ENCODE data around the gene UNG.
"Not testable (repeated sequence)": the region's sequence is repeated elsewhere in the genome, so short reads cannot be mapped to it uniquely, and the experiment has no call there.

The UNG gene

GRCh38 chr12:109120557-109120956 lies 23.2 kb downstream of the UNG start:
- DNase-seq (ENCODE audit: extremely low read depth in 1 of 2, low read depth in 1 of 2): no peak

- DNase-seq (ENCODE audit: extremely low read depth in 1 of 2, low read depth in 1 of 2): no peak
Measured at GRCh38 chr12:109121346-109121880, 24.0 kb downstream of the UNG start.

- DNase-seq (ENCODE audit: extremely low read depth in 1 of 2, low read depth in 1 of 2): no peak
Measured at GRCh38 chr12:109124878-109125648, 27.7 kb downstream of the UNG start.

GRCh38 chr12:109125791-109126190 lies 28.4 kb downstream of the UNG start:
- DNase-seq (ENCODE audit: extremely low read depth in 1 of 2, low read depth in 1 of 2): no peak

- no peak for DNase-seq (ENCODE audit: extremely low read depth in 1 of 2, low read depth in 1 of 2)
Measured at GRCh38 chr12:109126784-109127183, 29.4 kb downstream of the UNG start.

- DNase-seq (ENCODE audit: extremely low read depth in 1 of 2, low read depth in 1 of 2): no peak
Measured at GRCh38 chr12:109127533-109128242, 30.3 kb downstream of the UNG start.

GRCh38 chr12:109130297-109131153 lies 33.1 kb downstream of the UNG start:
- DNase-seq (ENCODE audit: extremely low read depth in 1 of 2, low read depth in 1 of 2): no peak

GRCh38 chr12:109131154-109132050 lies 34.0 kb downstream of the UNG start:
- no peak for DNase-seq (ENCODE audit: extremely low read depth in 1 of 2, low read depth in 1 of 2)

GRCh38 chr12:109134186-109134917 lies 37.0 kb downstream of the UNG start:
- DNase-seq (ENCODE audit: extremely low read depth in 1 of 2, low read depth in 1 of 2): no peak

GRCh38 chr12:109137055-109137454 lies 39.7 kb downstream of the UNG start:
- DNase-seq (ENCODE audit: extremely low read depth in 1 of 2, low read depth in 1 of 2): no peak

- DNase-seq (ENCODE audit: extremely low read depth in 1 of 2, low read depth in 1 of 2): no peak
Measured at GRCh38 chr12:109139360-109139759, 42.0 kb downstream of the UNG start.

GRCh38 chr12:109139791-109140190 lies 42.4 kb downstream of the UNG start:
- no peak for DNase-seq (ENCODE audit: extremely low read depth in 1 of 2, low read depth in 1 of 2)

GRCh38 chr12:109140560-109140959 lies 43.2 kb downstream of the UNG start:
- no peak for DNase-seq (ENCODE audit: extremely low read depth in 1 of 2, low read depth in 1 of 2)

GRCh38 chr12:109144224-109144623 lies 46.8 kb downstream of the UNG start:
- no peak for DNase-seq (ENCODE audit: extremely low read depth in 1 of 2, low read depth in 1 of 2)

- DNase-seq (ENCODE audit: extremely low read depth in 1 of 2, low read depth in 1 of 2): not testable (repeated sequence)
Measured at GRCh38 chr12:109147126-109147525, 49.7 kb downstream of the UNG start.

- no peak for DNase-seq (ENCODE audit: extremely low read depth in 1 of 2, low read depth in 1 of 2)
Measured at GRCh38 chr12:109147954-109148353, 50.6 kb downstream of the UNG start.

- no peak for DNase-seq (ENCODE audit: extremely low read depth in 1 of 2, low read depth in 1 of 2)
Measured at GRCh38 chr12:109150124-109150640, 52.8 kb downstream of the UNG start.

GRCh38 chr12:109151457-109151856 lies 54.1 kb downstream of the UNG start:
- no peak for DNase-seq (ENCODE audit: extremely low read depth in 1 of 2, low read depth in 1 of 2)

- no peak for DNase-seq (ENCODE audit: extremely low read depth in 1 of 2, low read depth in 1 of 2)
Measured at GRCh38 chr12:109153821-109154441, 56.5 kb downstream of the UNG start.
